Vagina (tissue), 2 donors: Measurements from ENCODE around the gene ADGRV1.

Experiments
- CTCF ChIP-seq, 3 experiments: fragments of 450-650 bp in 2 of 3; fragments of 200-600 bp in 1 of 3; sonication (generic) in 1 of 3; IDR thresholded peaks; one replicate each; pipeline ENCODE4 v1.5.1; 2017 to 2019; ENCODE audit warnings: antibody characterized with exemption in 3 of 3, mild to moderate bottlenecking in 2 of 3, moderate library complexity in 2 of 3
- POLR2A ChIP-seq, 2 donors: fragments of 450-650 bp; IDR thresholded peaks; one replicate each; pipeline ENCODE4 v1.6.1; 2017; ENCODE audit warnings: antibody characterized with exemption in 2 of 2, mild to moderate bottlenecking in 2 of 2, moderate library complexity in 2 of 2
- POLR2AphosphoS5 ChIP-seq, 2 donors: sonication (generic); formaldehyde crosslinking; IDR thresholded peaks; one replicate each; pipeline ENCODE4 v1.9.0; 2017; ENCODE audit warnings: antibody characterized with exemption in 2 of 2, mild to moderate bottlenecking in 2 of 2, low read depth in 1 of 2; ENCODE audit not compliant: insufficient read depth in 1 of 2

GRCh38 chr5:90881626-90882150 is 323.1 kb downstream of the ADGRV1 start:
- TF ChIP-seq POLR2A (IDR thresholded peaks at IDR 0.05) (no peak), CTCF (IDR thresholded peaks at IDR 0.05) (no peak), POLR2AphosphoS5 (IDR thresholded peaks at IDR 0.05; ENCODE audit: insufficient read depth in 1 of 2, low read depth in 1 of 2) (no peak)
